ENCODE measurements around the gene TOR1B.
A peak's percentile ranks its signal among the peaks of the same experiment; 100 is the strongest.

TOR1B gene

DNA sequence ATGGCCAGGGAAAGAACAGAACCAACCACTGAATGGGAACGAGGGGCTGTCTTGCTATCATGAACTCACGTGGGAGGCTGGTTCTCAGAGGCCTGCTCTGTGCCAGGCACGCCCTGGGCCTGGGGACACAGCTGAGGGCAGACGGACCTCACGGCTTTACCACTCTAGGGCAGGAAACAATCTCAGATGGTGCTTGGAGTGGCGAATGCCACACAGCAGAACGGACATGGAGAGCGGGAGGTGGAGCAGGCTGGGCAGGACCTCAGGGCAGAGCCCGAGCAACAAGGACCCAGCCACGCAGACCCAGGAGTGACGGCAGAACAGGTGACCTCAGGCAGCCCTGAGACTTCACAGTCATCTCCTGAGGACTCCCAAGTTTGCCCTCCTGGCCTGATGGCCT is 12.3 kb downstream of the TOR1B start:
- DNase-seq: no peak

GRCh38 chr9:129816501-129817435 is 13.8 kb downstream of the TOR1B start:
- DNase-seq: no peak

DNA sequence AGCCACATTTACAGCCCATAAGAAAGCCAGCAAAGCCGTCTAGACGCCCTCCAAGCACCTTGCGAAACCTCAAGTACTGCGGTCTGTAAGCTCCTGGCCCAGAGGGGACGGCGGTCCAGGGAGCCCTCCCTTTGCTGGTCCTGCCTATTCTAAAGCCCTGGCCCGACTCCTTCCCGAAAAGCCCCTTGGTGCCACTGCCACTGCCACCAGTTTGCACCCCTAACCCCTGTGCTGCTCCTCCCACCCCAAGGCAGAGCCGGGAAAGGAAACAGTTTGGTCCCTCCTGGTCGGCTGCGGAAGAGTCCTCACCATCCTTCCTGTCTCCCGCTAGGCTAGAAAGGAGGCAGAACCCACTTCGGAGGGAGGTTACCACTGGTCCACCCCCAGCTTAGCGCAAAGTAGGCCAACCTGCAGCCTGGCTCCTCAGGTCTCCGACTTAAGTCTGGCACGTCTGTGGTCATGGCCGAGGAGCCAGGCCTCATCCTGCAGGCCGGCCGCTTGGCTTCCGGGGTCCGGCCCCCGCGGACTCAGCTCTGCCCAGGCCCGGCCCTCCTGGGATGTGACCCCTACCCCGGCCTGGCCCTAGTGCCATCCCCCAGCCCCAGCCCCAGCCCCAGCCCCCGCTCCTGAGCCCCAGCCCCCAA is 20.0 kb downstream of the TOR1B start:
- no peak for DNase-seq

DNA sequence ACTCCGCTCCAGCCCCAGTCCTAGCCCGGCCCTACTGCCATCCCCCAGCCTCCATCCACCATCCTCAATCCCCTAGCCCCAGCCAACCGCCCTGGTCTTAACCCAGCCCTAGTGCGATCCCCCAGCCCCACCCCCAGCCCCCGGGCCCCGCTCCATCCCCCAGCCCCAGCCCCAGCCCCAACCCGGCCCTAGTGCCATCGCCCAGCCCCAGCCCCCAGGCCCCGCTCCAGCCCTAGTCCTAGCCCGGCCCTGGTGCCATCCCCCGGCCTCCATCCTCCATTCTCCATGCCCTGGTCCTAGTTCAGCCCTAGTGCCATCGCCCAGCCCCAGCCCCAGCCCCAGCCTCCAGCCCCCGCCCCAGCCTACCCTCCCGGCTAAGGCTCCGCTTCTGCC is 20.6 kb downstream of the TOR1B start:
- no peak for DNase-seq

- peak; percentile 91 for DNase-seq
Measured at GRCh38 chr9:129823935-129824601, 21.1 kb downstream of the TOR1B start, which contains the start of gene TOR1A. TOR1A (minus strand) TSS chr9:129824136; CDS start chr9:129824085, 51 bp downstream.

DNA sequence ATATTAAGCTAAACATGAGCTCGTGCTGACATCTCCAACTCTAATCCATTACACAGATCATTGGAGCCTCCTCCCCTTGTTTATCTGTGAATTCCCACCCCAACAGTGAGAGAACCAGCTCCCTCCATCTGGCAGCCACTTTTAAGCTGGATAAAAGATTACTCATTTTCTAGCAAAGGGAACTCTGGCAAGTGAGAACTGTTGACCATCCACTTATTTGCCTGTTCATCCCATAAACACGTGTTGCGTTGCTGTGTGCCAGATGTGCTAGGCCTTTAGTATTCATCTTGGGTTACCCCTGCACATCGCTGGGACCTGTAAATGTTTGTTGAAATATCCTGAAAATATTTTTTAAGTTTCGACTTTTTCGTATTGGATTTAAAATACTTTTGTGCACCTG is 23.4 kb downstream of the TOR1B start:
- DNase-seq: no peak

DNA sequence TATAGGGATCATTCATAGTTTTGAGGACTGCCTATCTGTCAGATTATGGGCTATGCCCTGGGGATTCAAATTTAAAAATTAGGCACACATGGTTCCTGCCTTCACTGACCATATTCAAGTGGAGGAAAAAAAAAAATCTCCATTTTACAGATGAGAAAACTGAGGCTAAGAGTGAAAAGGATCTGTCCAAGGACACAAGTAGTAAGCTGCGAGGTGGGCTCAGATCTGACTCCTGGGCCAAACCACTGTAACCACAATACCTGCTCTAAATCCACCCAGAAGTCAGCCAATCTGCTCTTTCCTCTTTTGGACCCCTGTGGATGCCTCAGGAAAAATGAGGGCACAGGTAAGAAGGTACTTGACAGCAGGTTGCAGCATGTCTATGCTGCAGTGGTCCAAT is 23.8 kb downstream of the TOR1B start:
- no peak for DNase-seq

DNA sequence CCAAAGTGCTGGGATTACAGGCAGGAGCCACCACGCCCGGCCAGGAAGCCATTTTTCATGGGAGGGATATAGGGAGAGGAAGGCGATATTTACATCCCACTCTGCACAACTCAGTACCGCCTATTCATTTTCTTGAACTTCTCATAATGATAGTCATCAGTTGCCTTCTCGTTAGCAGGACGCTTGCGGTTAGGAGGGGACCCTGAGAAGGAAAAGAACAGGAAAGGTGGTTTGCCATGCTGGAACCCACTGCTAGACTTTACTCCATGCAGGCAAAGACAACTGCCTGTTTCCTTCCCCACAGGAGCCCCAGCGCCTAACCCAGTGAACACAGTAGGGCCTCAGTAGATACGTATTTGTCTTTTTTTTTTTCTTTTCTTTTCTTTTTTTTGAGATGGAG is 25.1 kb downstream of the TOR1B start:
- DNase-seq: no peak

GRCh38 chr9:129828969-129829368 is 26.0 kb downstream of the TOR1B start:
- DNase-seq: no peak

DNA sequence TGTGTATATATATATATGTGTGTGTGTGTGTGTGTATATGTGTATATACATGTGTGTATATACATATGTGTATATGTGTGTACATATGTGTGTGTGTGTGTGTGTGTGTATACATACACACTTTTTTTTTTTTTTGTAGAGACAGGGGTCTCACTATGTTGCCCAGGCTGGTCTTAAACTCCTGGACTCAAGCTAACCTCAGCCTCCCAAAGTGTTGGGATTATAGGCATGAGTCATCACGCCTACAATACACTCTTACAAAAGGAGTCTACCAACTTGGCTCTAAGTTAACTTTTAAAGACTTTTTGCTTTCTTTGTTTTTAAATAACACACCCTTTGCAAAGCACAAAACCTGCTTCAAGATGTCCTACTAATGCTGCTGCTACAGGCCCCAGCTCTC is 30.0 kb downstream of the TOR1B start:
- no peak for DNase-seq

GRCh38 chr9:129834489-129835127 is 31.6 kb downstream of the TOR1B start:
- DNase-seq: no peak

DNA sequence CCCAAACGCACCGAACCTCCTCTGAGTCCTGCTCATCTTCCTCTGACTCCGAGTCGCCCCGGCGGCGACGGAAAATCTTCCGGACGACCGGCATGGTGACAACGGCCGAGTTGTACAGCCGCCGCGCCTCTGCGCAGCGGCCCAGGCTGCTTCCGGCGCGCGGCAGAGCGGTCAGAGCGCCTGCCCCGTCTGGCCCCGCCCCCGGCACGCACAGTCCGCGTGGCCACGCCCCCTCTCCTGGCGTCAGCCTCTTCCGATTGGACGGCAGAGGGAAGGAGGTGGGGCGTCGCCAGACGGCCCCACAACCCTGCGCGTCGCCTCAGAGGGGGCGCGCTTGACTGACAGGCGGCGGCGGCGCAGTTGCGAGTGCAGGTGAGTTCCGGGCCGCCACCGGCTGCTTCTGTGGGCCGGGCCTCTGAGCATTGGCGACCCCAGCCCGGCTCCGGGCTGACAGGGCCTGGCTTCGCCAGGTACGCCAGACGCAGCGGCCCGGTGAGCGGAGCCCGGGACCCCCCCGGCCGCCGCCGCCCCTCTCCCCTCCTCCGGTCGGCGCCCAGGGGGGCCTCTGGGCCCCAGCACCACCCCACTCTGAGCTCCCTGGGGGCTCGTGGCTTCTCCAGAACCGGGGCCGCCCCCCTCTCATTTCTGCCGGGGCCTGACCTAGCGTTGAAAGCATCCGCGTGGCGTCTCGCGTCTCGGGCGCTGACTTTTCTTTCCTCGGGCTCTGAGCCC is 32.3 kb downstream of the TOR1B start, which contains the start of the genes C9orf78 and USP20:
Gene C9orf78 (minus strand): TSS at position 148 of the 732 bp plus-strand sequence. CDS start 54 bp downstream, at position 94.
Gene USP20 (plus strand): TSS at position 331 of the 732 bp plus-strand sequence. CDS start 17,098 bp downstream, outside the sequence.
- DNase-seq: peak; percentile 95

DNA sequence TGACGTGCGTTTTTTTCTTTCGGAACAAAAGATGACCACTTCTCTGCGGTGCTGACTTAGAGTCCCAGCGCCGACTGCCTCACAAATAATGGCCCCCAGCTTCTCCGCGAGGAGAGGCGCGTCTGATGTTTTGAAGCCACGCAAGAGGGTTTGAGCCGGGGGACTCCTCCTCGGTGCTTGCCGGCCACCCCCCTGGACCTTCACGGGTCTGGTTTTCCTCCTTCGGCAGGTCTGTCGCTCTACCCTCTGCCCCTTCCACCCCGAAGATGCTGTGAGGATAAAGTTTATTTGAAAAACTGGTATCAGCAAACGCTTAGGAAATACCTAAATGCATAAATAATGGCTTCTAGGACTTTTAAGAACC is 32.9 kb downstream of the TOR1B start:
- no peak for DNase-seq

GRCh38 chr9:129836311-129837007 is 33.5 kb downstream of the TOR1B start:
- DNase-seq: no peak

GRCh38 chr9:129838707-129839259 is 35.8 kb downstream of the TOR1B start:
- no peak for DNase-seq

DNA sequence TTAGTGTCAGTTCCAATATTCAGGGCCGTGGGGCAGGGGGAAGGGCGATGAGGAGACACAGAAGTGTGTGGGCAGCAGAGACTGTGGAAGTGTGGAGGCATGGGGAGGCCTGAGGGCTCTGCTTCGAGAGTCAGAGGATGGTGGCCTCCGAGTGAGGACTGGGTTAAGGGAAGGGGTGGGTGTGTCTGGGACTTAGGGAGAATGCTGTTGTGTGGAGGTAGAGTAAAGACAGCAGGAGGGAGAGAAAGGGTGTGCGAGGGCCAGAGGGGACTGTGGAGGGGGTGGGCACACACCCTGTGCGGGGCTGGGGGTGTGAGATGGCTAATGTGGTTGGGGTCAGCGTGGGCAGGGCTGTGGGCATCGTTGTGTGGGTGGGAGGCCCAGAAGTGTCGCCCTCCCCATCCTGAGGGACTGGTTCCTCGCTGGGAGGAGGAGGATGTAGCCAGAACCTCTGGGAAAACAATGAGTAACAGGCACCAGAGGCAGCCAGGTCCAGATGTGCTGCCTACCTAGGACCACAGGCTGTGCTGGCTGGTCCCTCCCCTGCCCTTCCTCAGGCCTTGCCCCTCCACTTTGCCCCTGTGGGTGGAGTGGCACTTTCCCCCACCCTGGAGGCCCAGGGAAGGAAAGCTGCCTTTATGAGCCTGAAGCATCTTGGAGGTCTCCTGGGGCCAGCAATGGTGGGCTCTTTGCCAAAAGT is 36.5 kb downstream of the TOR1B start:
- peak; percentile 72 for DNase-seq

DNA sequence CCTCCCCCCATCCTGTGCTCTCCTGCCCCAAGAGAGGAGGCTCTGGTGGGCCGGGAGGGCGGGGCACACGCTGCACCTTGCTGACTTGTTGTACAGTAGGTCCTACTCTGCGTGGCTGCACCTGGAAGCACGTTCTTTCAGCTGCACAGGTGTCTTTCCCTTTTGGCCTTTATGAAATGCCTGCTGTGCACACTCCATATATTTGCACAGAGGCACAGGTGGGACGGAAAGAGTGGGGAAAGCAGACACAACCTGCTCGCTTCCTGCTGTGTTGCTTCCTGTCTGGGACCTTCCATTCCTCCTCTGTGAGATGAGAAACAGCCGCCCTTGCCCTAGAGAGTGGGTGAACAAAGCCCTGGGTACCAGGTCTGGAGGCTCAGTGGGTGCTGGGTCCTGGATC is 37.0 kb downstream of the TOR1B start:
- DNase-seq: peak; percentile 91

GRCh38 chr9:129841071-129841470 is 38.1 kb downstream of the TOR1B start:
- no peak for DNase-seq

DNA sequence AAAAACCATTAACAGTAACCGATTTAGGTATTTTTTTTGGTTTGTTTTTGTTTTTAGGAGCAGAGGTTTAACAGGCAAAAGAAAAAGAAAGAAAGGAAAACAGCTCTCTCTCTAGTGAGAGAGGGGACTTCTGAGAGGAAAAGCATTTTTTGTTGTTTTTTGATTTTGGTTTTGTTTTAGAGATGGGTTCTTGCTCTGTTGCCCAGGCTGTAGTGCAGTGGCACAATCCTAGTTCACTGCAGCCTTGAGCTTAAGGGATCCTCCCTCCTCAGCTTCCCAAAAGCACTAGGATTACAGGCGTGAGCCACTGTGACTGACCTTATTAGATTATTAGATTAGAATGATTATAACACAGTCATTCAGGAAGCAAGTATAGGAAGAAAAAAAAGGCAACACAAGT is 42.4 kb downstream of the TOR1B start:
- DNase-seq: no peak

DNA sequence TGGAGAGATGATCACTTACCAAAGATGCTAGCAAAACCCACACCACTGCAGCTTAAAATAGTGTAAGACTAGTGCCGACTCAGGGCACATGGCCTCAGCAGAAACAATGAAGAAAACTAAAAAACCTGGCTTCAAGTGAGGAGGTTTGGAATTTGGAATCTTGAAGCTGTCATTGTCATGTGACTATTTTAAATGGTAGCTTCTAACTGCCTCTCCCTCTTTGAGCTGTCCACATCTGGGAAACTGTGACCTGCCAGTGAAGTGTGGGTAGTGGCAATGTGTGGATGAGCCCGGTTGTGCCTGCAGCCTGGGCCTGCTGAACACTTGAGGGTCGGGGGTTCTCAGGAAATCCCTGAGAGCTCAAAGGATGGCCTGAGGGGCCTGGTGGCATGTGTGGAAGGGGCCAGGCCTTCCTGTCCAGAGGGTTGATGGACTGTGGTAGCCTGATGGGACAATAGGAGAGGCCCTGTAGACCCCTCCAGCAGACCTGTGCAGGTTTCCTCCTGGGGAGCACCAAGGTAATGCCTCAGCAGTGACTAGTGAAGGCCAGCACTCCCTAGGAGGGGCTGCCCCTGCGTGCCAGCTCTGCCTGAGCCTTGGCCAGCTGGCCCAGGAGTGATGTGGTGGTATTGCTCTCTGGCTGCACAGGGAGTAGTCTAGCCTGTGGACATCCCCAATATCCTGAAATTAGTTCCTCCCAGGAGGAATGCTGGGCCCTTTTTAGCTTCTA is 45.9 kb downstream of the TOR1B start:
- no peak for DNase-seq

Measured in NCI-H510A (cell line).